GM12873 (cell line): Measurements from ENCODE around the gene SPEM1.

Experiments used
- TF ChIP-seq, protein P1 (sequence below): IDR thresholded peaks from 2 replicates; pipeline ENCODE4 v1.5.1; 2012; ENCODE audit warnings: low read depth, mild to moderate bottlenecking, moderate library complexity, low read length, control low read depth; ENCODE audit not compliant: insufficient read depth; ENCODE audit errors: missing control alignments

SPEM1 gene

DNA sequence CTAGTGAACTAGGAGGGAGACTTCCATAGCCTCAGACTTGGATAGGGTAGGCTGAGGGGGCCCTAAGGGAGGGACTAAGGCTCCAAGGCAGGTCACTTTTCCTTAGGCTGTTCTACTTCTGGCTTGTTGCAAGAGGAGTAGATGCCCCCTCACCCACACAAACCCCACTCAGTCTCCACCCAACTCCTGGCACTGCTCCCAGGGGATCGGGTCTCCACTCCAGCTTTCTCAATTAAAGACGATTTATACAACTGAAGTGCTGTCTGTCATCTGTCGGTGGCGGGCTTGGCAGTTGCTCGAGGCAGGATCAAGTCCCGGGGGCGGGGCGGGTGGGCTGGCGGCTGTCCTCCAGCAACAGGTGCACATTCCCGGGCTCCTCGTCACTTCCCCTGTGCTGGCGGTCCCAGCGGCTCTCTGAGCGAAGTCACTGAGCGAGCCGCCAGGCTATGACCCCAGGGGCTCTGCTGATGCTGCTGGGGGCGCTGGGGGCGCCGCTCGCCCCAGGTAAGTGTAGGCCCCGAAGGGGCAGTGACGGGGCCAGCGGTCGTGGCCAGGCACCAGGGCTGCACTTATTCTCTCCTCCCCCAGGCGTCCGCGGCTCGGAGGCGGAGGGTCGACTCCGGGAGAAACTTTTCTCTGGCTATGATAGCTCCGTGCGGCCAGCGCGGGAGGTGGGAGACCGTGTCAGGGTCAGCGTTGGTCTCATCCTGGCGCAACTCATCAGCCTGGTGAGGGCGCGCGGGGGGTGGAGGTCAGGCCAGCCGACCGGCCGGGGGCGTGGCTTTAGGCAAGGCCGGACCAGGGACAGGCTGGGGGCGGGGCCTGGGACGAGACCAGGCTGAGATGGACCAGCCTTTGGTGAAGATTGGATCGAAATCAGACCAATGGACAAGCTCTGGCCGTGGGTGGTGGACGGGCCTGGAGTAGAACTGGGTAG lies 24.8 kb downstream of the SPEM1 start, which contains the start of gene CHRNB1:
Gene CHRNB1, plus strand, starts transcription at position 380 of the 937 bp plus-strand sequence. Its CDS starts 67 bp downstream, at position 447.
- TF ChIP-seq, protein P1, sequence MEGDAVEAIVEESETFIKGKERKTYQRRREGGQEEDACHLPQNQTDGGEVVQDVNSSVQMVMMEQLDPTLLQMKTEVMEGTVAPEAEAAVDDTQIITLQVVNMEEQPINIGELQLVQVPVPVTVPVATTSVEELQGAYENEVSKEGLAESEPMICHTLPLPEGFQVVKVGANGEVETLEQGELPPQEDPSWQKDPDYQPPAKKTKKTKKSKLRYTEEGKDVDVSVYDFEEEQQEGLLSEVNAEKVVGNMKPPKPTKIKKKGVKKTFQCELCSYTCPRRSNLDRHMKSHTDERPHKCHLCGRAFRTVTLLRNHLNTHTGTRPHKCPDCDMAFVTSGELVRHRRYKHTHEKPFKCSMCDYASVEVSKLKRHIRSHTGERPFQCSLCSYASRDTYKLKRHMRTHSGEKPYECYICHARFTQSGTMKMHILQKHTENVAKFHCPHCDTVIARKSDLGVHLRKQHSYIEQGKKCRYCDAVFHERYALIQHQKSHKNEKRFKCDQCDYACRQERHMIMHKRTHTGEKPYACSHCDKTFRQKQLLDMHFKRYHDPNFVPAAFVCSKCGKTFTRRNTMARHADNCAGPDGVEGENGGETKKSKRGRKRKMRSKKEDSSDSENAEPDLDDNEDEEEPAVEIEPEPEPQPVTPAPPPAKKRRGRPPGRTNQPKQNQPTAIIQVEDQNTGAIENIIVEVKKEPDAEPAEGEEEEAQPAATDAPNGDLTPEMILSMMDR: no peak

DNA sequence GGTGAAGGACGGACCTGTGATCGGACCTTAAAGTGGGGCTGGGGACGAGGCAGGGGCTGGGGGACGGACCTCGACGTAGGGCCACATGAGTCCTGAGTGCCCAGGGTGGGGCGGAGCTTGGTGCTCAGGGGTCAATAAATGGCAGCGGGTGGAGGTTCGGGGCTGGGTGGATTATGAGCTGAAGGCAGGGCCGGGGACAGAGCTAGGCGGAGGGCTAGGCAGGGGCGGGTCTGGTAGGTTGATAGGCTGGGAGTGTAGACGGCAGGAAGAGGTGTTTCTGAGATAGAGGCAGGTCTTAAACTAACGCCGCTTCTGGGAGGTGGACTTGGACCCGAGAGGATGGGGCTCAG lies 25.5 kb downstream of the SPEM1 start:
- TF ChIP-seq, protein P1: no peak

GRCh38 chr17:7448461-7448860 lies 28.3 kb downstream of the SPEM1 start:
- TF ChIP-seq, protein P1: no peak

DNA sequence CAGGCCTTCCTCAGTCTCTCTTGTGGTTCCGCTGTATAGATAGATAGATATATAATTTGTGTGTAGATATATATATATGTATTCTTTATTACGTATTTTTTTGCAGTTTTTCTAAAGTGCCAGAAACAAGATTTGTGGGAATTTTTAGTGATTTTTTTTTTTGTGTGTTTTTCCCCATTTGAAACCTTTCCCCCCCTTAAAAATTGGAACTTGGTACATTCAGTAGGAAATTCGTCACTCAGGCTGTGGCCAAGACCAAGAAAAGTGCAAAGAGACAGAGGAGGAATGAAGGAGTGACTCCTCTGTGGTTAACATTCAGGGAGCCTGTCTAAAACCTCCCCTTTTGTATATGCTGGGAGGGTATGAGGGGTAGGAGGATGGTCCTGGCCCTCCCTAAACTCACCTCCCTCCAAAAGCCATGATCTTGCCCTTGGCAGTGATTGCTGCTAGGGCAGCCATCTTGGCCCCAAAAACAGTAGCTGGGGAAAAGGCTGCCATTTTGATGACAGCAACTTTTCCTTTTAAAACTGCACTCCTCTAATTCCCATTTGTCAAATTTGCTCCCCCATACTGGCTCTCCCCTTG lies 39.9 kb downstream of the SPEM1 start:
- TF ChIP-seq, protein P1: no peak

- TF ChIP-seq, protein P1: no peak
Observed at GRCh38 chr17:7460850-7461660, 40.9 kb downstream of the SPEM1 start.

GRCh38 chr17:7462474-7463371 lies 42.6 kb downstream of the SPEM1 start:
- TF ChIP-seq, protein P1: no peak
